Hematopoietic multipotent progenitor cell treated with erythropoietin and hydrocortisone succinate and interleukin-3 and kit ligand, for 6 days (in vitro differentiated cells): ENCODE data around the gene LRP1.

Source experiments
- DNase-seq: peaks from one replicate; pipeline ENCODE4 v3.0.0-alpha.2; 2015

The LRP1 gene

DNA sequence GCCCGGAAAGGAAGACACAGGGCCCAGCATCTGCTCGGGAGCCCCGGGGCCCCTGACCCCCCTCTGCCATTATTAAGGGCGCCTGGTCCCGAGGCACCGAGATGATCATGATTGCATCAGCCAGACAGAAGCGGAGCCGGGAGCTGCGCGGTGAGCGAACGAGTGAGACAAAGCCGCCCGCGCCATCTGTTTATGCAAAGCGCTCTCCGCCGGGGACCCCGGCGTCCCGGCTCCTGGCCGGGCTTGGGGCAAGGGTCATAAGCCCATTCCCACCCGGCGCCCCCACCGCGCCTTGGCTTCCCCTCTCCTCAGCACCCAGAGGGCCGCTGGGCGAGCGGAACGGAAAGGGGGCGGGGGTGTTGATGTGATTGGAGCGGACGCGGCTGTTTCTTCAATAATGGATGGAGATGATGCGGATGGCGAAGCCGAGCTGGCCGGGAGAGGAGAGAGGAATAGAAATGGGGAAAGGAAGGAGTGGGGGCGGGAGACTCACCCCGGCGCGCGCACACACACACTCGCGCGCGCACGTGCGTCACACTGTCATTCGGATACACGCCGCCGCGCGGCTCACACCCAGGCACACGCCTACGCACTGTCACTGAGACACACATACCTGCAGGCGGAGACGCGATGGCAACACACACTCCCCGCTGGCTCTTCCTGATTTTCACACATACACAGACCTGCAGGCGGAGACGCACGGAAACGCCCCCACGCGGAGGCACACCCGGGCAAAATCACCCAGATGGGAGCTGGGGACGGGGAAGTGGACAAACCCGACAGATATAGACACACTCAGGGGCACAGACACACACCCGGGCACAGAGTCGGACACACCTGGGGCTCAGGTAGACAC lies 112.0 kb downstream of the LRP1 start:
- DNase-seq: peak; percentile 48

DNA sequence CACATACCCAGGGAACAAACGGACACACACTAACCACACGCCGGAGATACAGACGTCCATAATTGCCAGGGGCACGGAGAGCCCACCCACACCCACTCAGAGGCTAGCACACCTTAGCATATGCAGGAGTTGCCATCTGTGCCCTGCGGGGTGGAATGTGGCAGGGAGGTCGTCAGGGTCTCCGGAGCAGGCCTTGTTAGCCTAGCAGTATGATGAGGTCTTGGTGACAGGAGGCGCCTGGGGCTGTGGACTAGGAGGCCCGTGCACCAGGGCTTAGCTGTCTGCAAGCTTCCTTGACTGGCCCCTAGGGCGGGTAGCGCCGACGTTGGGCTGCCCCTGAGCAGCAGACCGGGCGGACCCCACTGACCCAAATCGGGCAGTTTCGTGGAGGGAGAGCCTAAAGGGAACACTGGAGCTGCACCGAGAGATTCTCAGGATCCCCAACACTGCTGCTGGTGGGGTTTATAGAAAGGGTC lies 112.7 kb downstream of the LRP1 start:
- DNase-seq: peak; percentile 34

DNA sequence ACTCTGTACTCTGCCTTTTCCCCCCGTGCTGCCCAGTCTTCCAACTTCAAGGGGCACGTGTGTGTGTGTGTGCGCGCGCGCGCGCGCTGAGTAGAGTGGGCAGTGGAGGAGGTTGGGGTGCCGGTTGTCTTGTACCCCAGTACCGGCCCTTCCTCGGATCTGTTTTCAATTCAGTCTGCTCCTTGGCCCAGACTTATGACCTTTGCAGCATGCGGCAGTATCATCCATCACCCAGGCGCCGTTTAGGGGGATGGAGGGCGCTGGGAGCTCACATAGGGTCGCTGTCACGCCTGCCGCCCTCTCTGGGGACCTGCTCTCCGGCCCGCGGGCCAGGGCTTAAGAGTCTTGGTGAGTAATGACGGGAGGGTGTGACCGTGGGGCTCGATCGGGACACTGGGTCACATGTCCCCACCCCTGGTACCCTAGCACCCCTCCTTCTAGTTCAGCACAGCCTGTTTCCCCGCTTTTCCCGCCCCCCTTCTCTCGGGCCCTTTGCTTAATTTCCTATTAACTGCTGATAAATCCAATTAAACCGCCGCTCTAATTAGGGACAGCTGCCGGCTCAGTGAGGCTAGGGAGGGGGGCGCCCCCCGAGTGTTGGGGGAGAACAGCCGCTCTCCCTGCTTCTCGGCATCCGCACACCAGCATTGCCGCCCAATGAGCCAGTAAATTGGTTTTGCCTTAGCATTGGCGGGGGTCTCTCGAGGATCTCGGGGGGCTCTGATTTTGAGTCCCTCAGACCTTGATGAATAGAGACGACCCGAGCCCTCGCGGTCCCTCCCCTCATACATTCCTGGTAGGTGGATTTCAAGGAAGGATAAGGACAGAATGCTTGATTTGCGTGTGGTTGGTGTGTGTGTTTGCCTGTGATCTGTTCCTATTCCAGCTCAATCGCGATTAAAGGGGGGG lies 113.4 kb downstream of the LRP1 start:
- peak; percentile 16 for DNase-seq

DNA sequence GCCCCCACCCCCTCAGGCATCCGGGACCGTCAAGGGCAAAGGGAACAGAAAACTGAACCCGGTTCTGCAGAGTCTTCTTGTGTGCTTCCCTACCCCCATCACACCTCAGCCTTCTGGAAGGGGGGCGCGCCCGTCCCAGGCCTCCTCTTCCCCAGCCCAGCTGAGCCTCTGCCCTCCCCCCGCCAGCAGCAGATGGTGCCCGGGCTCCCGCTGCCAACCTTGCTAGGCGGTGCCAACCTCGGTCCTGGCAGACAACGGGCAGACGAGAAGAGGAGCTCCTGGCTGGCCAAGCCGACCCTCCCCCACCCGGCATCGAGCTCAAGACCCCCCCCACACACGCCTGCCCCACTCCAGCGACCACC lies 114.0 kb downstream of the LRP1 start:
- peak; percentile 4 for DNase-seq

DNA sequence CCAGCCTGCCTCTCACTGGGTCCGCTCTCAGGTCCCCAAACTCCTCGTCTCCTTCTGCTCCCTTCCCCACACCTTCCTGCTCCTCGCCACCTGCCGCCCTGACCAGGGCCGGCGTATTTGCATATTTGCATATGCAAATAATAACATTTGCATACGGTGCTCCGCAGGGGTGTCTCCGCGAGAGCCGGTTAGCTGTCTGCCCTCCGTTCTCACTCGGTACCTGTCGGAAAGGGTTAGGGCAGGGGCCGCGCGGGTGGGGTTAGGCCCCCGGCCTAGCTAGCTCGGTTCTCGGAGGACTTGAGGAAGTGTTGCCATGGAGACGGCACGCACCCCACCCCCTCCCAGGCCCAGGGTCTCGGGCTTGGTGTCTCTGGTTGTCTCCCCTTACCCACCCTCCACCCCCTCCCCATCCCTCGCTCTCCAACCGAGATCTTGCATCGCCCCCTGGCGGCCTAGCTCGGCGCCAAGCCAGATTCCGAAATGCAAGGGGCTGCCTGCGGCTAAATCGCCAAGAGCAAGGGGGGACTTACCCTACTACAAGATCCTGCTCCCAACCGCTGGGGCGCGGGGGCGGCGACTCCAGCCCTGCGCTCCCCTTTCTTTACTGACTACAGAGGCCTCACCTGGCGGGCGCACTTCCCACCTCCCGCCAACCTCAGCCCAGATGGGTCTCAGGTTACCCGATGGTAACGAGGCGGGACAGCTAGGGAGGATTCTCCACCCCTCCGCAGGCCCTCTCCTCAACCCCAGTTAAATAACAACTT lies 114.6 kb downstream of the LRP1 start:
- peak; percentile 66 for DNase-seq

DNA sequence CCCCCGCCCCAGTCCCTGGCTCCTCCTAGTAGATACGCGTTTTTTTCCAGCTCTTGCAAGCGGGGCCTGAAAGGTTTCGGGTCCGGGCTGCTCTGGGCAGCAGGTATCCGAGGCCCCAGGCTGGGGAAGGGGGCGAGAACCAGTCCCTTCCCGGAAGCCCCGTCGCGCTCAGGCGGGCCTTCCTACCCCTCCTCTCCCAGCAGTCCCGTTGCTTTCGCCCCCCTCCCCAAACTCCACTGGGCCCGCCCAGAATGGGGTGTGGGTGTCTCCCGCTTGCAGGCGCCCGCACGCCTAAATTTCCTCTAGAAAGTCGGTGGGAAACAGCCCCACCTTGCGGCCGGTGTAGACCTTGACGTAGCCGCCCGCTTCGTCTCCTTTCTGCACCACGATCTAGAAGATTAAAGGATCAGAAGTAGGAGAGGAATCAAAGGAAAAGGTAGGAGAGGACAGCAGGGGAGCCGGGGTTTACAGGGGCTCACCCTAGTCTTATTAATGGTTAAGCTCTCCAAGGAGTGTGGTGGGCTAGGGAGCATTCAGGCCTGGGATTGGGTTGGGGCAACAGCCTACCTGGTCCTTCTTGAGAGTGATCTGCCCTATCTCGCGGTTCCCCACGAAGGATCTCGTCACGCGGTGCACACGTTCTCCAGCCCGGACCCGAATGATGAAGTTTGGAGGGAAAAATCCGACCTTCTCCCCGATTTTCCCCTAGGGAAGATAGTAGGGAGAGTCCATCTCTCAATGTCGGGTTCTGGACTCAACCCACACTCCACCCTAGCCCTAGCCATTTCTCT lies 115.4 kb downstream of the LRP1 start:
- peak; percentile 93 for DNase-seq

DNA sequence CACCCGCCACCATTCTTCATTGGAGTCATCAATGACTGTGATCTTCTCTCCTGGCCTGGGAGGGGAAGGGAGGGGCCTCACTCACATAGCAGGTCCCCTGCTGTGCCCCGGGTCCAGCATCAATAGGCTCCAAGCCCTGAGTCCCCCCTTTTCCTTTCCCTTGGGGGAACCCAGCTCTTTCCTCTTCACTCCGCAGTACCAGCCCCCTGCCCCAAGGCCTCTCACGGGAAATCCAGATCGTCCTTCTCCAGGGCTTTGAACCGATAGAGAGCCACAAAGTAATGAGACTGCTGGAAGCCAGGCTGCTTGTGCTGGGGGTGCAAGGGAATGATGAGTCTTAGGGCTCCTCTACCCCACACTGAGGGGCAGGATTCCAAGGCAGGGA lies 116.0 kb downstream of the LRP1 start:
- DNase-seq: no peak

DNA sequence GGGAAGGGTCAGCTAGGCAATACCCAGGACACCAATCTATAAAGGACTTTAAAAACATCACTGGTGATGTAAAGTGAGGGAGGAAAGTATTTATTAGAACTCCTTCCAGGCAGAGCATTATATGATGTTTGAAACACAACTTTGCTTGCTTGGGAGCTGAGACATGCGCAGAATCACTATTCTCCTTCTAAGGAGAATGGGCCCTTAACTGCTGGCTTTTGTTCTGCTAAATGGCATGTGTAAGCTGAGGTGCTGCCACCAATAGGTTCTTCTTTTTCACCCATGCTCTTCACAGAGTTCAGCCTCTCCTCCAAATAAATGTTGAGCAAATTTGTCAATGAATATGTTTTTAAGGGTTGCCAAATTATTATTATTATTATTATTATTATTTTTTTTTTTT lies 118.8 kb downstream of the LRP1 start:
- peak; percentile 9 for DNase-seq

DNA sequence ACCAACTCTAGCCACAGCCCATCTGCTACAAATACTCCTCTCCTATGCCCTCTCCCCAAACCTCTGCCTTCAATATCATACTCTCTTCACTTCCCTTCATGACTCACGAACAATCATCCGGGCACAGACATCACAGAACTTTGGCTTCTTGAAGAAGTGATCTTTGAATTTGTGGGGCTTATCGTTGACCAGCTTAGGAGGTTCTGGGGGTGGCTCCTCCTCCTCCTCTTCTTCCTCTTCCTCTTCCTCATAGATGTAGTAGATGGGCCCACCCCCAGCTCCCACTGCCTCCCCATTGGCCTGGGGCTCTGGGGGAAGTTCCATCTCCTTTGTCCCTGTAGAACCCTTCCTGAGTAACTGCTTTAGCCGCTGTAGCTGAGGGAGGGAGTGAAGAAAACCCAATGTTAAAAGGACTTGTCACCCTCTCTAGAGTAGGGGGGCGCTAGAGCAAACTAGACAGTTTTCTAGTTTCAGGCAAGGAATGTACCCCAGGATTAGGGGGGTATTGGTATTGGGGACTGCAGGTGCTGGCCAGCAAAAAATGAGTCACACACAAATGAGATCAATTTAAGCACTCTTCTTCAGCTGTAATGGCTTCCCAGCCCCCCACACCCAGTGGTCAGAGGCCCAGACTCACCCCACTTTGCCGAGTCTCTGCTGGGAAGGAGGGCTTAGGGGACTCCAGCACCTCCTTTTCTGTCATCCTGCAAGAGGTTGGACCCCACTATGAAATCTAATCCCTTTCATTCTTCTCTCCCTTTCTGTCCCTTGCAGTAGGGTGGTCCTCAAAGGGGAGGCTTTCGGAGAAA lies 120.9 kb downstream of the LRP1 start:
- peak; percentile 88 for DNase-seq

DNA sequence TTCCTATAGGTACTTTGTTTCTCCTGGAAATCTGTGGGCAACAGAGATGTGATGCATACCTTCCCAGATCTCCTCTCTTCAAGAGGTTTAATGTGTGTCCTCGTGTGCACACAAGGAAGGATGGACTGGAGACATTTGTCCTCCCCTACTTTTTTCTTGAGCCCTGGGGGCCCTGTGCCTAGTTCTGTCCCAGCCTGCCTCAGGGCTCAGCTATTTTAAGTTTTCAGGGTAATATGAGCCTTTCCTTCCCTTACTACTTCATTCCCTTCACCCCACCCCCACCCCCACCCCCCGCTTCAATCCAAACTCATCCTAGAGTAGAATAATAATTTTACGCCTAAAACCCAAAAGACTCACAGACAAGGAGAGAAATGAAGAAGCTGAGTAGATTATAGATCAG lies 122.3 kb downstream of the LRP1 start:
- no peak for DNase-seq

DNA sequence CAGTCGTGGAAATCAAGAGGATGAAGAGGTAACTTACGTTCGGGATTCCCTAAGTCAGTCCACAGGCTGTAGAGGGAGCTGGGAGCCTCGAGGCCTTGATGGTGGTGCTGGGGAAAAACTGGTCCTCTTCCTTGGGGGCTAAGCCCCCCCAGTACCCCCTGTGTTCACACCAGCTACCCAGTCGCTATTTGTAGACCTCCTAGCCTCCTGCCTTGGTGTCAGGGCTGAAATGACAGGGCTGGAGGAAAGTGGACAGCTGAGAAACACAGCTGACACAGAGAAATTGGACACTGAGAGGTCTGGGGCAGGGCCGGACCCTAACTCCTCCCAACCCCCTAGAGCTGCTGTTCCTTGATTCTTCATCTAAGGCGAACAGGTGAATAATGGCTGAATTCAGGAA lies 122.7 kb downstream of the LRP1 start, which contains the start of gene STAC3:
STAC3 (minus strand) TSS at position 232 of the 400 bp plus-strand sequence. CDS start 1,551 bp downstream, outside the sequence.
- no peak for DNase-seq

DNA sequence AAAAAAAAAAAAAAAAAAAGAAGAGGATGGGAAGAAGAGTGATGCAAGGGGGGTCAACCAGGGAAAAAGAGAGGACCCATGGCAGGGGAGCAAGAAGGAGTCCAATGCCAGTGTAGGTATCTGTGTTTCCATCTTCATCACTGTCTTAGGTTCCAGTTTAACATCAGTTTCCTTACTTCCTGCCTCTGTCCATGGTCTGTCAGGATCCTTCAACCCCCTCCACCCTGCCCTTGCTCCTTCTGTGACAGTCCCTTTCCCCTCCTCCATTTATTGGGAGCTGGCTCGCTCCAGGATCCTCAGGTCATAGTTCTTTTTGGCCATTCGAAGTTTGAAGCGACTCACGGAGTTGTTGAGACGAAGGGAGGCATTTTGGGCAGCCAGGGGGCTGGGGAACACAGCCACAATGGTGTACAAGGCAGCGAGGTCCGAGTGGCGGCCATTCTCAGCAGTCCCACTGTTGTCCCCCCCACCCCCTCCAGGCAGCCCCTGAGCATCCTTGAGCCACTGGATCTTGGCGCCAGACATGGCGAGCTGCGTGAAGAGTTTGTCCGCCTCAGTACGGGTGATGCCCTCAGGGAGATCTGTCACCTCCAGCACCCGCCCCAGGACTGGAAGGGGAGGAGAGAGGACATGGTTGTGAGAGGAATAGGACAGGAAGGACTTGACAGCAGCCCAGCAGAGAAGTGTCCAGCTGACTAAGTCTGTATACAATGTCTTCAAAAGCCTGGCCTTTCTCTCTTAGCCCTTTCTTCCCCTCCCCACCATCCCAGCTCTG lies 126.4 kb downstream of the LRP1 start:
- no peak for DNase-seq

DNA sequence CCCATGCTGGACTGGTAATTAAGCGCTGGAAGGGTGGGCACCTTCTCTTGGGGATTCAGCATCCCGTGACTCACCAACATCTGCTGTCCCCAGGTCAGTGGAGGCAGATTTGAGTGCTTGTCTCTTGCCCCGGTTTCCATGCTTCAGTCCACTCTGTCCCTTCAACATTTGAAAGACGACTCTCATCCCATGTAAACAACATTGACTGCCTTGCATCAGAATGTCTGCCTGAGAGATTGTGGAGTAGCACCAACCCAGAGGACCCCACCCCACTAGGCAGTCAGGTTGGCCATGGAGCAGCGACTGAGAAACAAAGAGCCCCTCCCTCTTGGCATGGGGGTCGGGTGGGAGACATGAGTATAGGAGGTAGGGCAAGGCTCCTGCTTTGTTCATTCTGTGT lies 127.6 kb downstream of the LRP1 start:
- no peak for DNase-seq

DNA sequence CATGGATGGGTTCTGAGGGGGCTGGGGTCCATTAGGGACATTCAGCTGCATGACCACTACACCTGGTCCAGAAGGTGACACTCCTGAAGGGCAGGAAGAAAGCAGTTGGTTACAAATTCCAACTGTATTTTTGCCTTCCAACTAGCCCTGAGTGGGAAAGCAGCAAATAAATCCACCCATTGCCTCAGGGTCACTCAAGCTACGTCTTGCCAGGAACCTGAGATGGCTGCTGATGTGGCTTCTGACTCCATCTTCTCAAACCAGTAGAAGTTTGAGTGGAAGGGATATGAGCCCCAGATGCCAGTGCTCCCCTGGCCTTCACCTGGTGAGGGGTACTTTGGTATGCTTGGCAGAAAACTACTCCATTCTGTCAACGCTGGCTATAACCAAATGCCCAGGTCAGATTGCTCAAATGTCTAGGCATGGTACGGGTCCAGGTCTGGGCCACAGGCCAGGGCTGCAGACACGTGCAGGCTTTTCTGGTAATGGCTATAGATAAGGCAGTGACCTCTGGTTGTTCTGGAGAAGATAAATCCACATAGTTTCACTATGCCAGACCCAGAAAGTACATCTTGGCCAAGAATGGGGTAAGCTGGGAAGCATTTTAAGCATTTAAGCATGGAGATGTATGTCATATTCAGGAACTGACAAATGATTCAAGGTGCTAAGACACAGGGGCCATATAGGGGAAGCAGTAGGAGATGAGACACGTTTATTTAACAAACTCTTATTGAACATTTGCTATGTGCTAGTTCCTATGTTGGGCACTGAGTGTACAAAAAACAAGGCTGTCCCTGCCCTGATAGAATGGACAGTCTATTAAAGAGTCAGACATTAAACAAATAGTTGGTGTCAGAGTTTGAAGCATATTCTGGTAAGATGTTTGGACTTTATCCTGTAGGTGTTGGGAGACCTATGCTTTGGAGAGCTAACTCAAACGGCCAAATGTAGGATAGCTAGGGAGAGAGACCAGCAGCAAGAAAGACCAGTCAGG lies 131.0 kb downstream of the LRP1 start:
- peak; percentile 35 for DNase-seq

DNA sequence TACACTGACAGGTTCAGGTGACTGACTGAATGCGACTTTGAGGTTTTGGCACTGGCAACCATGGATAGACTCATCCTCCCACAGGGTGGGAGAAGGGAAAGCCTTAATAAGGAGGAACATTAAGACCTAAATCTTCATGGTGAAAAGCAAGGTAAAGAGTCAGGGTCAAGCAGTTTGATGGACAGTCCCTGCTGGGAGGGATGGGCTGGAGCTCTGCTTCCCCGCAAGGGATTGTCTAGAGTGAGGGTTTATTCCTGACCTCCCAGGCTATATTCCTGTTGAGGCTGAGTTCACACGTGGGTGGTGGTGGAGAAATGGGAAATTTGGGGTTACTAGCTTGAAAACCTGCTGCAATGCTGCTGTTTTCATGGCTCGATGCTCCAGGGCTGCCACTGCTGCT lies 132.1 kb downstream of the LRP1 start:
- DNase-seq: no peak

DNA sequence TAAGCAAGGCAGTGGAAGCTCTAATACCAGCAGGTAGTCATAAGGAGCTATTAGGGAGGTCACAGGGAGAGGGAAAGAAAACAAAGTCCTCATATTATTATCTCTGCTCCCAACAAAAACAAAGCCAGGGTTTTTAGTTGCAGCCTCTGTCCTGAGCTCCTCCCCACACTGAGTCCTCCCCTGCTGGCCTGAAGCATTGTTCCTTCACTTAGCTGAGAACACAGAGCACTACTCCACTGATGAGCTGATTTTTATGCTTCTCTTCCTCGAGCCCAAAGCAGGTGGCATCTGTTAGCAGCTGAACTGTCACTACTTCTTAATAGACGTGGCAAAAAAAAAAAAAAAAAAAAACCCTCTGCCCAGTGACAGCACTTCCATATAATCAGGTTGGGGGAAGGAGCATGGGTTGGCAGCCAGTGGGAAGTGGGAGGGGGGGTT lies 133.2 kb downstream of the LRP1 start:
- no peak for DNase-seq

DNA sequence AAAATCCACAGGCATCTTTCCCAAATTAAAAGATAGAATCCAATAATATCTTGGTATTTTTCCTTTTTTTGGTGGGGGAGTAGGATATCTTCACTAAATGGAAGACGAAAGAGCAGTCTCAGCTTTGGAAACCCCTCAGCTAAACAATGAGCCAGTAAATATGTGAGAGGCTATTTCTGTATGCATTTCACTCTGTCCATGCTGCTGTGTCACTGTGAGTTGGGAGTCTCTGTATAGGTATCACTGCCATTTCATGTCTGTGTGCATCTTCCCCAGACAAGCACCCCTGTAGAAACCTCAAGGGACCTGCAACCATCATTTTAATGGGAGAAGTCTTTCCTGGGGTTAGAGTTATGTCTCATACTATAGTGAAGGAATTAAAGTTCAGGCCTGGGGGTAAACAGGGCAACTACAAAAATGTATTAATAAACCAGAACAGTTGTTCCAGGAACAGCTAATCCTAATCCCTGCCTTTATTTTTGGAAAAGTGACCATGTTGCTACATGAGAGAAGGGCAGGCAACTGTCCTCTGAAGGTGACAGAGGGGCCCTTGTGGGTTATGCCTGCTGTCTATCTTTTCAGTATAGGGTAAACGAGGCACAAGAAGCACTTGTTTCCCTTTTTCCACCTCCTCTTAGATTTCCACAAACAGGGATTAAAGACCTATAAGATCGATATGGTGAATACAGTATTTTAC lies 134.0 kb downstream of the LRP1 start:
- DNase-seq: no peak
